ENCODE data around the gene HIVEP2. TPM values are rescaled to one million over a fixed set of nuclear protein-coding genes. Genes with fewer than 3 reads are reported as not detected.

HIVEP2 gene
- total RNA-seq, 1 donor from 2014 or later = 7.9 TPM

DNA sequence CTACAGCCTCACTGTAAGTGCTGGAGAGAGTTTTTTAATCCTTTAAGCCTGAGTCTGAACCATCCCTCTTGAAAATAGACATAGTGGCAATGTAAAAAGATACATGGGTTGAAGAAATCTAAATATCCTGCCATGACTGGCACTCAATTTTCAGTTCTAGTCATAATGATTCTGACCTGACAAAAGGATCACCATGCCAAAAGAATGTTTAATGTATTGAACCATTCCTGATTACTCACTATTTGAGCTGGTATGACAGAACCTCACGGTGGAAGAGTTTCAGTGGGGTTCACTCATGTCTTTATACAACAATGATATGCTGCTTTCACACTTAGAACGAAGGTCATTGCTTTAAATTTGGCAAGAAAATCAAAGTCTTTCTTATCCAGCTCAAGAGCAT, 93.4 kb downstream of the HIVEP2 start:
- H3K36me3 ChIP-seq (ENCODE audit: control insufficient read depth, insufficient read depth, low read length) = no peaks in the 10 kb centered on the region
- no peak for TF ChIP-seq CTCF (IDR thresholded peaks at IDR 0.05; ENCODE audit: insufficient read depth, low read length, severe bottlenecking)
- no peak for FAIRE-seq
- DNase-seq (ENCODE audit: low read depth) = peak; percentile 77
- no peak overlapping the region for H3K4me3 ChIP-seq (ENCODE audit: low read depth, low read length)
- H3K27me3 ChIP-seq (ENCODE audit: control insufficient read depth, insufficient read depth, low read length) = no peaks in the 10 kb centered on the region

GRCh38 chr6:142850679-142851423, 94.1 kb downstream of the HIVEP2 start:
- peak; percentile 65 for DNase-seq (ENCODE audit: low read depth)
- FAIRE-seq = no peak
- no peaks in the 10 kb centered on the region for H3K27me3 ChIP-seq (ENCODE audit: control insufficient read depth, insufficient read depth, low read length)
- no peak for TF ChIP-seq CTCF (IDR thresholded peaks at IDR 0.05; ENCODE audit: insufficient read depth, low read length, severe bottlenecking)
- H3K36me3 ChIP-seq (ENCODE audit: control insufficient read depth, insufficient read depth, low read length) = no peaks in the 10 kb centered on the region
- H3K4me3 ChIP-seq (ENCODE audit: low read depth, low read length) = no peak overlapping the region

GRCh38 chr6:142848976-142849375, 96.0 kb downstream of the HIVEP2 start:
- DNase-seq (ENCODE audit: low read depth) = no peak
- FAIRE-seq = no peak
- no peak overlapping the region for H3K4me3 ChIP-seq (ENCODE audit: low read depth, low read length)
- TF ChIP-seq CTCF (IDR thresholded peaks at IDR 0.05; ENCODE audit: insufficient read depth, low read length, severe bottlenecking) = no peak
- no peaks in the 10 kb centered on the region for H3K27me3 ChIP-seq (ENCODE audit: control insufficient read depth, insufficient read depth, low read length)
- no peaks in the 10 kb centered on the region for H3K36me3 ChIP-seq (ENCODE audit: control insufficient read depth, insufficient read depth, low read length)

- no peak for FAIRE-seq
- DNase-seq (ENCODE audit: low read depth) = no peak
- no peak overlapping the region for H3K4me3 ChIP-seq (ENCODE audit: low read depth, low read length)
- H3K36me3 ChIP-seq (ENCODE audit: control insufficient read depth, insufficient read depth, low read length) = no peaks in the 10 kb centered on the region
- TF ChIP-seq CTCF (IDR thresholded peaks at IDR 0.05; ENCODE audit: insufficient read depth, low read length, severe bottlenecking) = no peak
- H3K27me3 ChIP-seq (ENCODE audit: control insufficient read depth, insufficient read depth, low read length) = no peaks in the 10 kb centered on the region
Observed at GRCh38 chr6:142848156-142848555, 96.8 kb downstream of the HIVEP2 start.

- no peak for TF ChIP-seq CTCF (IDR thresholded peaks at IDR 0.05; ENCODE audit: insufficient read depth, low read length, severe bottlenecking)
- FAIRE-seq (peak; percentile 43), DNase-seq (ENCODE audit: low read depth) (peak; percentile 92)
- H3K27me3 ChIP-seq (ENCODE audit: control insufficient read depth, insufficient read depth, low read length) = no peaks in the 10 kb centered on the region
- no peaks in the 10 kb centered on the region for H3K36me3 ChIP-seq (ENCODE audit: control insufficient read depth, insufficient read depth, low read length)
- no peak overlapping the region for H3K4me3 ChIP-seq (ENCODE audit: low read depth, low read length)
Observed at GRCh38 chr6:142846883-142847287, 98.1 kb downstream of the HIVEP2 start.

DNA sequence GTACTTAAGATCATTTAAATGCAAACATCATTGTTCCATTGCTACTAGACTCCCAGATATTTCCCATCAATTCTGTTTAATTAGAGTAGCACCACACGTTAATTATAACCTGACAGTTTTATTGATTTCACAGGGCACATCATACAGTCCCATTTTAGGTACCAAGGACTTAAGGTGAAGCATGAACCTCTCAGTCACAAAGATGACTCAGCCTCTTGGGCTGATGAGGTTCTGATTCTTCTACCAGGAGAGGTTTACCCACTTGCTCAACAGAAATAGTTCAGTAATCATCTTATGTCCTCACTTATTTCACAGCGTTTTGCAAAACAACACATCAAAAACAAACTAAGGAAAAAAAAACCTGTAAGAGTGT, 98.5 kb downstream of the HIVEP2 start:
- H3K27me3 ChIP-seq (ENCODE audit: control insufficient read depth, insufficient read depth, low read length) = no peaks in the 10 kb centered on the region
- DNase-seq (ENCODE audit: low read depth) (peak; percentile 80), FAIRE-seq (no peak)
- TF ChIP-seq CTCF (IDR thresholded peaks at IDR 0.05; ENCODE audit: insufficient read depth, low read length, severe bottlenecking) = no peak
- no peak overlapping the region for H3K4me3 ChIP-seq (ENCODE audit: low read depth, low read length)
- no peaks in the 10 kb centered on the region for H3K36me3 ChIP-seq (ENCODE audit: control insufficient read depth, insufficient read depth, low read length)

Data from bronchial epithelial cell (primary cell).